NCI-H774 (cell line): ENCODE measurements around the gene LHX2.

Source experiments
- DNase-seq: peaks from one replicate; lab custom pipeline; 2025; lab: John Stamatoyannopoulos, UW

Gene LHX2

DNA sequence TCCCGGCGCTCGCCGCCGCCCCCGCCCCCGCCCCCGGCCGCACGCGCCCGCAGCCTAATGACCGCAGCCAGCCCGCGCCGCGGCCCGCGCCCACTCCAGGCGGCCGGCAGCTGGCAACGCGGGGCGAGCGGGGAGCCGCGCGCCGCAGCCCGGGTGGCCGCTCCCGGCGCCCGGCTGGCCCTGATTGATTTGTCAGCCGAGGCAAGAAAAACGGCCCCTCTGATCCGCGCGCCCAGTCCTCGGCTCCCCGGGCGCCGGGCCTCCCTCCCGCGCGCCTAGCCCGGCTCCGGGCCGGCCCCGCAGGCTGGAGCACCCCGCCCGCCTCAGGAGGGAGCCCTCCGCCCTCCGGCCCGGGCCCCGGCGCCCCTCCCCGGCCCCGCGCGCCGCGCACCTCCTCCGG is 11.9 kb upstream of the LHX2 start:
- DNase-seq = no peak

DNA sequence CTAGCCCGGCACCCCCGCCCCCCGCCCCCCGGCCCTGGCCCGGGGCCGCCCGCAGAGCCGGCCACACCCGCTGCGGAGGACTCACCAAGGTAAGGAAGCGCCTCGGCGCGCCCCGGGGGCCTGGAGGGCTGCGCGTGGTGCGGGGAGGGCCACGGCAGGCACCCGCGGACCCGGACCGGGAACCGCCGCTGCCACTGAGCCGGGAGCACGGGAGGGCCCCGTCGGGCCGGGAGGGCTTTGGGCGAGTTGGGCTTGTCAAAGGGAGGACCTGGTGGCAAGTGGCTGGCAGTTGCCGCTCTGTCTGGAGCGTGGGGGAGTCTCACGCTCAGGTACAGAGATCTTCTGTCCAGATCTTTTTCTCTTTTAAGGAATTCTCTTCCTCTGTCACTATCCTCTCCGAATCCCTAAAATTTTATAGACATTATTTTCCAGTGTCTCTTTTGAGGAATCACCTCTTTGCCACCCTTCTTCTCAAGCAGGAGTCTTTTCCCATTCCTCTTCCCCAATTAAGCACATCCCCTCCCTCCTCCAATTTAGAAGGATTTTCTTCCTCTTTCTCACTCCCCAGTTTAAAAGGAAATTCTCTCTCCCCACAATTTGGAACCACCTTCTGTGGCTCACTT is 11.3 kb upstream of the LHX2 start:
- DNase-seq = no peak

DNA sequence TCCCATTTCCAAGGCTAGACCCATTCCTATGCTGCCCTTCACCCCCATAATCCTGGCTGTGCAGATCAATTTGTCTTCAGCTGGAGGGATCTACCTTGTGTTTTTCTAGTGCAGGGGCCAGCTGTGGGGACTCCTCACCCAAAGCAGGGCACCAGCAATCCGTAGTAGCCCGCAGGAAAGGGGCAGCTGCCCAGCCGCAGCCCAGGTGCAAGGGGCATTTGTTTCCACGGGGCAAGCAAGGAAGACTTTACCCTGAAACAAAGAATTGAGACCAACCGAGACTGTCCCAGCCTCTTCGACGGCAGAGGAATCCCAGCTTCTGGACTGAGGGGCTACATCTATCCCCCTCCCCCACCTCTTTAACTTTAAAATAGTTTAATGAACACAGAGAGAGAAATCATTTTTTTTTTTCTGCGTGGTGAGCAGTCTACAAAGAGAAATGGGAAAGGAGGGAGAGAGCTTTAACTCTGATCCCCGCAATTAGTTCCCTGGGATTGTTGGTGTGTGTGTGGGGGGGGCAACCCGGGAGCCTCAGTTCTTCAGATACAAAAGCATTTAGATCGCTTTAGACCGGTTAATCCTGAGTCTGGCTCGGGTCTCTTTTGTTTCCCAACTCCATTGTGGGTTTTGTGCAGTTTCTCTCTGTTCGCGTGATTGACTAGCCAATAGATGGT is 10.6 kb upstream of the LHX2 start:
- no peak for DNase-seq

DNA sequence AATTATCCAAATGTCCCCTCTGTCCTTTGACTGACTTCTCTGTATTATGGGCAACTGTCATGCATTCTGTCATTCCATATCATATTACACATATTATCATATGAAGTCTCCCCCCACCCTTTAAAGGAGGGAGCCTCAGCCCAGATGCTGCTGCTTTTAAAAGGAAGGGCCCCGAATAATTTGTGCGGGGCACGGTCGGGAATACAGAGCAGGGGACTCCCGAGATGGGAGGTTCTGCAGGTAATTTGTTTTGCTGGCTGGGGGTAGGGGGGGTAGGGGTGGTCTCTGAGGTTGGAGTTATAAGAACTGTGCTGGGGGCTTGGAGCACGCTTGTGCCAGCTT is 10.1 kb upstream of the LHX2 start:
- no peak for DNase-seq

DNA sequence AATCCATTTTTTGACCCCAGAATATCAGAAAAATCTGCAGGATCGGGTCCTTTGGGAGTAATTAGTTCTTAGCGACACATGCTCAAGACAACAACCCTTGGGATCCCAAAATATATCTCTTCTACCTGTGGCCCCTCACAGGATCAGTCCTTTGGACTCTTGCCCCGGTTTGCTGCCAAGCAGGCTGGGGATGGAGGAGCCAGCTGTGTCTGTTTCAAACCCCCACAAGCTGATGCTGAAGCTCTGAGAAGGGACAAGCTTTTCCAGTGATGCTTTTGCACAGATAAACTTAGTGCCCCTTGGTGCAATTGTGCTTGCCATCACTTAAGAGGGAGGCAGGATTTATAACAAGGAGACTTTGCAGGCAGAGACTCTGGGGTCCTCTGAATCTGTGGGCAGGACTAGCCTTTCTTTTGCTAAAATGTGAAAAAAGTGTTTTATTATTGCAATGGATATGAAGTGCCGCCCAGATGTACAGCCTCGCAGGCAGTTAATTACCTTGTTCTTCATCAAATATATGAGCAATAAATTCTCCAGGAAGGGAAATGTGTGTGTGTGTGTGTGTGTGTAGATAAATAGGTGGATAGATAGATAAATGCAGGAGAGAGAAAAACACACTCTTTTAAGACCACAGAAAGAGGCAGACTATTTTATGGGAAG is 9.6 kb upstream of the LHX2 start:
- DNase-seq = no peak

DNA sequence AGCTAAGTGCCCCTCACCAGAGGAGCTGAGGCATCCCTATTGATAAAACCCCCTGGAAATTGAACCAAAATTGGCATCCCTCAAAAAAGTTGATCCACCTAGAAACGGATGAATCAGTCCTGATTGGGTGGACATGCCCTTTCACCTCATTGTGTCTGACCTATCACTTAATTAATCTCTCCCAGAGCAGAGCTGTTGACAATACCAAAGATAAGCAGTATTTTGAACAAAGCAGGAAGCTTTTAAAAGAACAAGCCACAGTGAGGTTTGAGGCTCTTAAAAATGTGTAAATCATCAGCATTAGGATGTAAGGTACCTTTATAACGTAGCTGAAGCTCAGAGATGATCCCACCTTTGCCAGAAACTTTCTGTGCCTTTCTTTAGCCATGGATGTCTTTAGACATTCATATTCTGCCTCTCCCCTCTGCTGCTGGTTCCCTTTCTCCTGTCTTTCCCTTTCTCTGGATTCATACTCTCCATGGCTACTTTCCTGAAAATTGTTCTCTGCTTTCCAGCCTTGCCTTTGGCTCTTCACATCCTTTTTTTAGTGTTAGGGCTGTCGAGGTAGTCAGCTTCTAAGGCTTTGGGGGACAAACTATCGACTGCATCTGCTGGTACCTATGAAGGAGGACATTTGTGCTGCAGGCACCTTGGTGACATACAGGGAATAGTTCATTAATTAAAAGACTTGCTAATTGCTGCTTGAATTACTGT is 7.8 kb upstream of the LHX2 start:
- no peak for DNase-seq

DNA sequence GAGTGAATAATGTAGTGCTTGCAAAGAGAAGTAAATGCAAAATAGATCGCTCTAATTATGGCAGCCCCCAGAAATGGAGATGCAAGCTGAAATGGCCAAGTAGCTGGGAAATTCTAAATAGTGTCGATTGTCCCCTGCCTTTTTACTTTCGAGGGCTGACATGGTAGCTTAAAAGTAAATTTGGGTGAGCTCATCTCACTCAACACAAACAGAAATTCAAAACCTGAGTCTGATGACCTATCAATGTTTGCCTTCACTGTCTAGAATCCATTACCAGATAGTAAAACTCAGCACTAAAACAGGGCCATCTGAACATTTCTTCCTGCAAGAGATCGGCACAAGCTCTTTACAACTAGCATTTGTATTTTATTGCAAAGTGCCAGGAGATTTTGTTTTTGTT is 7.0 kb upstream of the LHX2 start:
- DNase-seq = peak; percentile 44

DNA sequence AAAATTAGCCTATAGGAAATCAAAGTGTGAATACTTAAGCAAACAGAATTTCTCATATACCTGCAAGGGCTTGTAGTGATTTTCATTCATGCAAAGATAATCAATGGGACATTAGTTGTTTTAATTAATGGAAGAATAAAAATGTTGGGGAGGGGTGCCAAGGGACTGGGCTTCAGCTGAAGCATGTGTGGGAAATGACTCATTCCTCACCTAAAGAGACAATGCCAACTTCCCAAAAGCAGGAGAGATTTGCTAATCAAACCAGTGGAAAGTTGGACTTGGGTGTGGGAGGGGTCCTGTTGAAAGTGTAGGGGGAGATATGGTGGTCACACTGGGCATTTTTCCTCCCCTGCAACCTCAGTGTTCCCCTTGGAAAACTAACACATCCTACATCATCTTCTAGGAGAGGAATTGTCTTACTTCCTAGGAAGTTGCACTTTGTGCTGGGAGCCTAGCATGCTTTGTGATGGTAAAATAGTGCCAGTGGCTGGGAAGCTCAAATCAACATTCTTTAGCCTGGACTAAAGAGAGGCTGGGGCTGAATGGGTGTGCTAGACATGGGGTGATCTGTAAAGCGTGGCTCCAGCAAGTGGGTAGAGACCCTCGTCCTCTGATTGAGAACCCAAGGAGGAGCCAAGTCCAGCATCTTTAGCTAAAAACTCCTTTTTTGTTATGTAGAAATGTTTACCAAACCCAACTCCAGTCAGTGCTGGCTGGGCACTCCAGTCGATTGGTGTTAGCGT is 6.4 kb upstream of the LHX2 start:
- DNase-seq = no peak

DNA sequence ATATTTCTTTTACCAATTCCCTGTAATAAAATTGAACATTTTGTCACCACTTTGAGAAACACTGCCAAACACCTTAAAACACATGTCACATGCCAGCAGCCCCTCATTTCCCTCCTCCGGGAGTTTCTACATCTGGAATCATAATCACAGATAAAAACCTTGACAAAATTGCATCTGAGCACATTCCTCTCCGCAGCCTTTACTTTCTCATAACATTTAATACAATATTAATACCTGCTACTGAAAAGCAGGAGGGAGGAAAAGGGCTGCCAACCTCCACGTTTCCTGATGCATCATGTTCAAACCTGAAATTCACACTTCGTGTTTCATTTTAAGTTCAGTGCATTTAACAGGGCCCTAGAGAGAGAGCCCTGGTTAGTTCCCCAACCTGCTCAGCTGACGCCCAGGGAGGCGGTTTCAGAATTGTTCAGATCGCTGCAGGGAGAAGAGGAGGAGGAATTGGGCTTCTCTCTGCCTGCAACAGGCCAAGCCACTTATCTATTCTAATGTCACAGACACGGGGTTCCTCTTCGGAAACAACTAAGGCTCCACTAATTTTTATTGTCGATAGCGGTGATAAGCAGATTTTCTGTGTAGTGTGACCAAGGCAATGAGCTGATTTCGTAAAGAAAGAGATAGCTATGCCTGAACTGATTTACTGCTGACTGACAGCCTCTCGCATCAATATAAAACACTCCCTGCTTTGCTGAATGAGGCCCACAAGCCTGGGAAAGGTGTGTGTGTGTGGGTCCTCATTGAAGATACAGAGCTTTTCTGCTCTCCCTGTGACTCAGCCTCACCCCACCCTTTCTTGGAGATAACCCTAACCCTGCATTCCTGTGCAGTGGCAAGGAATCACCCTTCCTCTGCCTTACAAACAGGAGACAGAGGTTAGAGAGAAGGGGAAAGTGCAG is 4.9 kb upstream of the LHX2 start:
- DNase-seq = no peak

DNA sequence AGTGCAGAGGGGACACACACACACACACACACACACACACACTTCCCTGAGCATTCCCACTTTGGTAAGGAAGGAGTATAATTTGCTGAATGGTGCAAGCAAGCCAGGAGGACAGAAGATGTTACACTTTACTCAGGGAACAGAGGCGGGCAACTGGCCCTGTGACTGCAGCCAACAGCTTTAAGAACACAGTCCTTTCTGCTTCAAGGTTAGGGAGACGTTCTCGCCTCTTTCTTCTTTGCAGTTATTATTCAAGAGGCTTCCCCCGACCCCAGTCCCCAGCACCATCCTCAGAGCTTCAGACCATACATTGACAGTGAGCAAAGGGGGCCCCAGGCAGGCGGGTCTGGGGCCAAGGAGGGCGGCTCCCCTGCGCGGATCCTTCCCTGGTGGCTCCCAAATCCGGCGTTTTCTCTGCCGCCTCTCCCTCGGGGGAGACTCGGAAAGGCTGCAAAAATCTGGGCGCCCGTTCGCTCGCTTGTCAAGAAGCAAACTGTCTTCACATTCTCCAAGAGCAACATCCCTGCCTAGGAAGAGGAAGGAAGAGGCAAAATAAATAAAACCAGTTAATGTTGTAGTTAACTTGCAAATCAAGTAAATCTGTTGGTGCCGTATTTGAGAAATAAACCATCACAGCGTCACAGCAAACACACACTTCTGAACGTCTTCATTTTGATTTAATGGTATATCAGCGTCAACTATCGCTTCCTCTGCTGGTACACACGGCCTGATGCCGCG is 3.8 kb upstream of the LHX2 start:
- DNase-seq = no peak

DNA sequence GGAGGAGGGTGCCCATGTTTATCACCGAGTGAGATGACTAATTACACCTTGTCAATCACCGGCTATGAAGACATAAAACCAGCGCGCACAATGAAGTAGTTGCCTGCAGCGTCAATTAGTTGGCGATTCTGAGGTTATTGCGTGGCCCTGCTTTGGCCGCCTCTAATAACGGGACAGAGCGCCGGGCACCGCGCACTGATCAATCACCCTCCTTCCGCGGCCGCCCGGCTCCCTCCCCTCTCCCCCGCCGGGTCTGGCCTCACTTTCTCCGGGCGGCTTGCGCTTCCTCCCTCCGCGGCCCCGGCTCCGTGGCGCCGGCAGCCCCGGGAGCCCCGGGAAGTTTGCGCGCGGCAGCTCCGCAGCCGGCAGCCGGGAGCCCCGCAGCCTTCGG is 3.3 kb upstream of the LHX2 start:
- DNase-seq = no peak

DNA sequence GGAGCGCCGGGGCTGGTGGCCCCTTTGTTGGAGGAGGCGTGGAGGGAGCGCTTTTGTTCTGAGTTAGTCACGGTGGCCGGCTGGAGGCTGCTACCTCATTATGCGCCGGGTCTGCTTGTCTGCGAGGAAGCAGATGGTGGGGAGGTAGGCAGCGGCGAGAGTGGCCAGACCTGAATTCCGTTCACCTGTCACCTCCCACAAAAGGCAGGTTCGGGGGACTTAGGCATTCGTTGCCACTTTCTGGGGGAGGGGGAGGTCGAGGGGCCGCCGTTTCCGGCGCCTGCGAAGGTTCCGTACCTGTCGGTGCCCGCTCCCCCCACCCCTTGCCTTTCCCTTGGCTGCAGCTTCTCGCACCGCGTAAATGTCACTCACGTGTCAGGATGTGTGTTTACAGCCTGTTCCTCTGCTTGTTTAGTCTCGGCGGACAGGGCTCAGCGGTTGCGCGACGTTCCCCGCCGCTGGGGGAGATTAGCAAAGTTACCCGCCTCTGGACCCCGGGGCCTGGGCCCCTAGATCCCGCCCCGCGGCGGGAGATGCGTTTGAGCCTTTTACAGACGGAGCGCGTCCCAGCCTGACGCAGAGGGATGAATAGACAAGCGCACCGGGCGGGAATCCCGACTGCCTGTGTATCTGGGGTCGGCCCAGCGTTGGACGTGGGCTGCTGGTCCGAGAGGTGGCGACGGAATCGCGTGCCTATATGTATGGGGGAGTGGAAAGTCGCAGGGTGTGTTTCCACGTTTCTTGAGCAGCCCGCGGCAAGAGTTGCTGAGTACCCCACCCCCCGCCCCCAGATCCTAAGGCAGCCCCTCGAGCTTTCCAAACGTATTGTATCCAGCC is 2.7 kb upstream of the LHX2 start:
- DNase-seq = peak; percentile 61

DNA sequence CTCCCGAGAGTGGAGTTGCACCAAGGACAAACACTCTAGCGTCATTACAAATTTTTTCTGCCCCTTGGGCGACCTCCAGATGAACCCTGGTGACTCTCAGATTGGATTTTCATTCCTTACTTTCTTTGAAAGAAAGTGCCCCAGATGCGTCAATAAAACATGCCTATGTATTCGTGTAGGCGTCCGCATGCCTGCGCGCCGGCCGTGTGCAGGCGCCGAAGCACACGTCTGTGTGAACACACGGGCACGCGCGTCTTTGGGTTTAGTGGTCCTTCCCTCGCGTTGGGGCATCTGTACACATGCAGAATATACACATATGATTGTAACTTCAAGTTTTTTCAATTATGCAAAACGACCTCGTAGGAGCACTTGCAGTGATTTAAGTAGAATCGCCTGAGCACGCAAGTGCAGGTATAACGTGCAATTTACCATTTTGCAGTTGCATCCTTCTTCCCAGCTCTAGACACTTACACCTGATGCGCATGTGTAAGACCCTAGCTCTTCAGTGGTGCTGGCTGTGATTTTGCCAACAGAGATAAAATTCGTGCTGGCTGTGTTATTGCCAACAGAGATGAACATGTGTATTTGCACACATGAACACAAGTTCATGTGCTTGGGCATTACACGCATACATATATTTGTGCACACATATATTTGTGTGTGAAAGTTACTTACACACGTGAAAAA is 1.9 kb upstream of the LHX2 start:
- no peak for DNase-seq

DNA sequence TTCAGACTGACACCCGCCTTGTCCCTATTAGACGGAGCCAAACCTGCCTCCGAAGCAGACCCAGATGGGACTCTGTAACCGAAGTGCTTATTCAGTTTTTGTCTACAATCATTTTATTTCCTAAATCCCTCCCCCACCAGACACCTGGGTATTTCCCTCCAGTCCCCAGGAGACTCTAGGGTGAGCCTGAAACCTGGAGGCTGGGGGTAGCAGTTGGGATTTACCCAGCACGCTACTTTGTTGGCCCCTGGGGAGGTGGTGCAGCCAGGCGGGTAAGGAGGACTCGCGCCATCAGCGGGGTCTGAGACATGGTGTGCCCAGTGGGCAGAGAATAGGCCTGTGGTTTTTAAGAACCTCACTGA is 1.3 kb upstream of the LHX2 start:
- DNase-seq = no peak

DNA sequence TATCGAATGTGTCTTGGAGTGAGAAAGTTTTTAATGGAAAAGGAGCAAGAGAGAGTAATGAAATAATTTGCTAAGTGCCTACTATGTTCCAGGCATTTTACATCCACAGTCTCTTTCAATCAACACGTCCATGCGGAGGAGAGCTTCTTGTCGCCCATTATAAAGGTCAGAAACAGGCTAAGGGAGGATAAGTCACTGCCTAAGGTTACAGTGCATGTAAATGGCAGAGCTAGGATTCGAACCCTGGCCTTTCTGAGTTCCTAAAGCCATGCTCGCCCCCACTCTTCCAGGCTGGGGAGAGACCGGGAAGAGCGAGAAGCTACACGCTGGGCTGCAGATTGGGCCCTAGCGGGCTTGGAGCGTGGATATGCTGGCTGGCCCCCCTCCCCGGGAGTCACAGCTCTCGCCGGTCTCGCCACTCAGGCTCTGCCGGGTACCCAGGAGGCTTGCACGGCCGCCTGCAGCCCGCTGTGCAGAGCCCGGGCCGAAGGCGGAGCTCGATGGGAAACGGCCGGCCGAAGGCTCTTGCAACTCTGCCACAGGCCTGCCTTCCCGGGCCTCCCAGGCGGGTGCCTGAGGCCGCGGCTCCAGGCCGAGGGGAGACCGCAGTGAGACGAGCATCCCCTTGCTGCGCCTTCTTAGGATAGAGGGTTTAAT is 775 bp upstream of the LHX2 start:
- peak; percentile 34 for DNase-seq

DNA sequence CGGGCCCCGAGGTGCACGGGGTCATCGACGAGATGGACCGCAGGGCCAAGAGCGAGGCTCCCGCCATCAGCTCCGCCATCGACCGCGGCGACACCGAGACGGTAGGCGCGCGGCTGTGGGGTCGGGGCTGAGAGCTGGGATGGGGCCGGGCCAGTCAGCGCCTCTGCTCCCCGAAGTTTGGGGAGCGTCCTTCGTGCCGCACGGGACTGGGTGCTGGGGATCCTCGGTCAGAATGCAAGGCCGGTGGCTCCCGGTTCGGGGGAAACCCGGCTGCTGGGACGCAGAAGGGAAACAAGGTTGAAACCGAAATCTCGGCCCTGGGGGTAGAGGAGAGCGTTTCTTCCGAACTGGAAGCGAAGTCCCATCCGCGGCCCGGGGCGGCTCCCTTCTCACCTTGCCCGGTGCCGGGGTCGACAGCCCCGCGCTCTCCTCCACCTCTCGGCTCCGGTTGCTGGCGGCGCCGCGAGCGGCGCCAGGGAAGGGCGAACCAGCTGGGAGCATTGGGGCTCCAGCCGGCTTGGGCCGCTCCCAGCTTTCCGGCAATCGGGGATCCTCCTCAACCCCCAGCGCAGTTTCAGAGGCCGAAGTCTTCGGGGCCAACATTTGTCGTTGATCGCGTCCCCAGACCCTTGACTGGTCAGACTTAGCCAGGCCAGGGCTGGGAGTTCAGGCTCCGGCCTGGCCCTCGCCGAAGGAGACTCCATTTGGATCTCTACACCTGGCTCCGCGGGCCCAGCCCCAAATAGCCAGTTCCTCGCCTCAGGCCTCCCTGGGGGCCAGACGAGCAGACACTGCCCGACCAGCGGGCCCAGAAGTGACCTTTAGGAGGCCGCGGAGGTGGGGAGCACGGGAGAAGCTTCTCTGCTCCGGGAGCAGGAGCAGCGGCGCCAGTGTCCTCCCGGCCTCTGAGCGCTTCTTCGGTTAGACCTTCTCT is 1.1 kb downstream of the LHX2 start:
- DNase-seq = no peak
